Ishikawa (cell line): ENCODE data around the gene TMEM141.

Experiments used
- RAD21 ChIP-seq: IDR thresholded peaks from 2 replicates; pipeline ENCODE4 v1.6.1; 2012; ENCODE audit warnings: low read depth
- TEAD4 ChIP-seq: IDR thresholded peaks from 2 replicates; pipeline ENCODE4 v1.6.1; 2012

DNA sequence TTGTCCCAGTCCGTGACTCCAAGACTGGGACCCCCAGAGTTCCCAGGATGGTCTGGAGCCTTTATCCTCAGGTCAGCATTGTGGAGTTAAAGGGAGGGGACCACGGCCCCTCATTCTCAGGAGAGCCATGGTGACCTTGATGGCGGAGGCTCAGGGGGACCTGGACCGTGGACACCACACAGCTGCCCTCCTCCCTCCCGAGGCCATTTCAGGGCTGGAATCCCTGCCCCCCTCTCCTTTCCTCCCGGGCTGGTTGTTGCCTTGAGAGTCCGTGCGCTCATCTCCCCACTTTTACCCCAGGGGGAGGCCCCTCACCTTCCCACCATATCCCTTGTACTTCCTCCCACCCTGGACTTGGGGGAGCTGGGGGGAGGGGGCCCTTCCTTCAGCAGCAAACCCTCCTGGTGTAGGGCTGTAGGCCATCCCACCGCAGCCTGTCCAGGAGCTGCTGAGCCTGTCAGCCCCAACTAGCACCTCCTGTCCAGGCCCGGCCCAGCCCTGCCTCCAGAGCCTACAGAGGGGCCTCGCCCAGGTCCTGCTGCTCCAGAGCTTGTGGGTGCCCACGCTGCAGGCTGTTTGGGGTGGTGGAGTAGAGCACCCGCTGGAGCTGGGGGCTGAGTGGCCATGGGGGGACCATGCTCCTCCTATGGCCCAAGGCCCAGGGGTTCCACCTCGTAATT, 36.8 kb downstream of the TMEM141 start:
- TF ChIP-seq TEAD4 (no peak), RAD21 (no peak)
